ENCODE measurements around the gene EEF1AKMT3.
A peak's percentile ranks its signal among the peaks of the same experiment; 100 is the strongest.

EEF1AKMT3 gene

DNA sequence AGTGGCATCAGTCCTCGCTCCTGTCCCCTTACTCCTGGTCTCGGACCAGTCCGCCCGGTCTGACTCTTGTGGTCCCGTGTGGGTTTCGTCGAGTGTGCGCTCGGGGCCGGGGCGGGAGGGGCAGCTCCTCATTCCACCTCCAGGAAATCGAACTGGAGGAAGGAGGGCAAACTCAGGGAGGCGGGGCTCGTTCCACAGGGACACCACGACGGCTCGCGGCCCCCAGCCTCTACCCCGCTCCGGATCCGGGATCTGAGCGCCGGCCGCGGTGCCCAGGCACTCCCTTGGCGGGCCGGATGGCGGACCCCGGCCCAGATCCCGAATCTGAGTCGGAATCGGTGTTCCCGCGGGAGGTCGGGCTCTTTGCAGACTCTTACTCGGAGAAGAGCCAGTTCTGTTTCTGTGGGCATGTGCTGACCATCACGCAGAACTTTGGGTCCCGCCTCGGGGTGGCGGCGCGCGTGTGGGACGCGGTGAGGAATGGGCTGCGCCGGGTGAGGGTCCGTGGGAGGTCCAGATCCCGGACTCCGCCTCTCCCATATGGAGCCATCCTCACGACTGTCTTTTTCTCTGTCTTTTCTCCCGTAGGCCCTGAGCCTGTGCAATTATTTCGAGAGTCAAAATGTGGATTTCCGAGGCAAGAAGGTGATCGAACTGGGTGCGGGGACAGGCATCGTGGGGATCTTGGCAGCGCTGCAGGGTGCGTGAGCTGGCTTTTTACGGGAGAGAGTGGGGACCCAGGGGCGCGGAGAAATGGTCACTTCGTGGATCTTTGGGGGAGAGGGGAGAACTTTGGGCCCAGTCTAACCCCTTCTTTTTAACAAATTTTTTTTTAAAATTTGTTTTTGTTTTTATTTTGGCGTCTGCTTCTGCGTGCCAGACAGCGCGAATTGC, at the start of gene EEF1AKMT3:
EEF1AKMT3 (plus strand) TSS at position 186 of the 894 bp plus-strand sequence; CDS start at position 297, 111 bp downstream.
- peak within 1 kb of the TSS; percentile 82 to 98 (median 91) for H3K4me2 ChIP-seq
- H3K4me1 ChIP-seq = peaks cover 20 to 64% (median 32%) of the 10 kb centered on the region in 10 experiments
- H3K4me3 ChIP-seq = peak within 1 kb of the TSS; percentile 63 to 80 (median 71)
- peaks cover 18 to 42% (median 33%) of the 10 kb centered on the region in 11 experiments for H3K36me3 ChIP-seq
- peaks cover 11 to 15% (median 12%) of the 10 kb centered on the region in 11 experiments for H3K27me3 ChIP-seq
- no peaks in the 10 kb centered on the region for H3K9me3 ChIP-seq (replicated peaks in 1 of 11)
- peaks cover 0 to 35% (median 2%) of the 10 kb centered on the region in 11 experiments; a peak in 7 of 22 replicates for H4K20me1 ChIP-seq
- no peak for TF ChIP-seq Cebpa-rat (IDR thresholded peaks at IDR 0.05)
- H3K27ac ChIP-seq = peak within 1 kb of the TSS; percentile 68 to 98 (median 88)
- peak within 1 kb of the TSS; percentile 81 to 97 (median 87) for H3K9ac ChIP-seq

DNA sequence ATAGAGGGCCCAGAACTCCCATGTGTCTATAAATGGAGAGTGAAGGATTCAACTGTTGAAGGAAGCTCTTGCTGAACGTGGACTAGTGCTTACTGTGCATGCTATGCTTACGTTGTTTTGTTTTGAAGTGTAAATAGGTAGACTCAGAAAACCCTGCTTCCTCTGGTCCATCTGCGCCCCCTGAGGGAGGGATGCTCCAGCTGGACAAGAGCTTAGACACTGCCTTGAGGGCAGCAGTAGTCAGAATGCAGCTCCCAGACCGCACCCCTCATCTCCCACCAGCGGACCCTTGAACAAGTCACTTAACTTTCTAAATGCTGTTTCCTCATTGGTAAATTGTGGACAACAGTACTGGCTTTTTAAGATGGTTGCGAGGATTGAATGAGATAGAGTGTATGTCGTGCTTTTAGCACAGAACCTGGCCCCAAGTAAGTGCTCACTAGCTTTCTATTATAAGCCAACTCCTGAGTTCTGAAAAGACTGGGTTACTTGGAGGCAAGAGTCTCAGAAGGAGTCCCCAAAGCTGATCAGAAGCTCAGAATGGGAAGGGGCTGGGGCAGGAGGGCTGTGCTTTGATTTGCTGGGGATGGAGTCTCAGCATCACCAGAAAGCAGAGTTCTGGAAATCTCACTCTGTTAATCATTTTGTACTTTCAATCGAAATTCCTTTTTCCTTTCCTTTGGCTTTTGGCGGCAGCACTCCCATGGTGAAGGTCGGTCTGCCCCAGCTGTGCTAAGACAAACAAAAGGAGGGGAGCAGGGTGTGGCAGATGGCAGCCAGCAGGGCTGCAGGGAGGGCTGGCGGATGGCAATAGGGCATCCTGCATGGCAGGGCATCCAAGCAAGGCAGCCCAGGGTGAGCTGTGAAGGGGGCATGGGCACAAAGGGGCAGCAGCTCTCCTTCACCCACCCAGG, 49.4 kb upstream of the EEF1AKMT3 start:
- peaks cover 0 to 7% (median 5%) of the 10 kb centered on the region in 10 experiments; a peak in 10 of 20 replicates for H3K4me1 ChIP-seq
- H3K27ac ChIP-seq = no peak overlapping the region; a peak in 1 of 22 replicates
- H3K27me3 ChIP-seq = no peaks in the 10 kb centered on the region
- H3K4me3 ChIP-seq = no peak overlapping the region
- no peak overlapping the region for H3K4me2 ChIP-seq
- H3K9ac ChIP-seq = no peak overlapping the region
- no peak for TF ChIP-seq Cebpa-rat (IDR thresholded peaks at IDR 0.05)
- H3K36me3 ChIP-seq = peaks cover 64 to 92% (median 67%) of the 10 kb centered on the region in 11 experiments
- H4K20me1 ChIP-seq = peaks cover 0 to 69% (median 5%) of the 10 kb centered on the region in 11 experiments; a peak in 9 of 22 replicates
- H3K9me3 ChIP-seq (replicated peaks in 1 of 11) = peaks cover 0 to 21% (median 13%) of the 10 kb centered on the region in 11 experiments; a peak in 15 of 22 replicates

DNA sequence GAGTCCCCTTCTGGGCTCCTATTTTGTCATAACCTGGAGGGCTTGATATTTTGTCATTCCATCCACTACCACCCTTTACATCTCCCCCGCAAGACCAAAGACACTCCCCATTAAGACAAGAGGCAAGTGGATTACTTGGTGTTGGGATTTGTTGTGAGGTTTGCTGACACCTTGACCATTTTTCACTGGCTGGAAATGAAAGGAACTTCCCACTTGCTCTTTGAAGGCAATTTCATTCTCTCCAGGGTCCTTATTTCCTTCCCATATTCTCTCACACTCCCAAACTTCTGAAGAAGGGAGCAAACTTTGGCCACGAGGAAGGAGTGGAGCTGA, 48.8 kb upstream of the EEF1AKMT3 start:
- peaks cover 0 to 7% (median 5%) of the 10 kb centered on the region in 10 experiments; a peak in 10 of 20 replicates for H3K4me1 ChIP-seq
- peaks cover 59 to 92% (median 65%) of the 10 kb centered on the region in 11 experiments for H3K36me3 ChIP-seq
- no peak overlapping the region for H3K4me3 ChIP-seq
- H4K20me1 ChIP-seq = peaks cover 0 to 72% (median 5%) of the 10 kb centered on the region in 11 experiments; a peak in 9 of 22 replicates
- peaks cover 0 to 21% (median 13%) of the 10 kb centered on the region in 11 experiments; a peak in 15 of 22 replicates for H3K9me3 ChIP-seq (replicated peaks in 1 of 11)
- H3K27ac ChIP-seq = no peak overlapping the region
- H3K4me2 ChIP-seq = no peak overlapping the region
- H3K9ac ChIP-seq = no peak overlapping the region
- H3K27me3 ChIP-seq = no peaks in the 10 kb centered on the region
- TF ChIP-seq Cebpa-rat (IDR thresholded peaks at IDR 0.05) = no peak

DNA sequence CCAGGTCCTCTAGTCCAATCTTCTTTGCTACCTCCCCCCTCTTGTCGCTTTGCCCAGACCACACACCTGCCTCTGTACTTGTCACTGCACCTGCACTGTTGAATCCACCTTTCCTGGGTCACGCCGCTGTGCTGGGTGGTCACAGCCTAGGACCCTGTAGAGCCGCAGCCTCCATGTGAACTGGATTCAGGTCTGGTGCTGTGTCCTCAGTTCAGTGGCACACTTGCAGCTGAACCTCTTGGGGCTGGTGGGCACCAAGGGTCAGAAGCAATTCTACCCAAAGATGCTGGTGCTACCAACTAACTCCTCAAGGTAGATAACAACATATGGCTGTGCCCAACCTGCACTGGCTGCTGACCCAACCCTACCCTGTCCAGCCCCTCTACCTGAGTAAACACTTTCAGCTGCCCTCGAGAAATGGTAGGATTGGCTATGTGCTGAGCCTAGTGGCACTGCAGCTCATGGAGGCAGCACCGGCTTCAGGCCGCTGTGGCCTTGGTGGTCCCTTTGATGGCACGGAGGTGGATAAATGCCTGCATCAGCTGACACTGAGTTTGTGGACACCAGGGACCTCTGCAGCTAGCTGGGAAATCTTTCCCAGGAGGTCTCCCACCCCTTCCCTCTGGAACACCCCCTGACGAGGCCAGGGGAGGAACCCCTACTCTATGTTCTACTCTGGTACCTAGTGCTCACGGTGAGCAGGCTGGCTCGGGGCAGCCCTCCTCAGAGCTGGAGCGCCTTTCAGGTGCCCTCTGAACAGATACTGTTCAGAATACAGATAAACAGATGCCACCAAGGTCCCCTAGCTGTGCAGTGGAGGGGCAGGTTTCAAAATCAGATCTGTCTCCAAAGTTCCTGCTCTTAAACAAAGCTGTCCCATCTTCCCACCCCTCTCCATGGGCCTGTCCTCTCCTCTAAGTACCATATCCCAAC, 48.1 kb upstream of the EEF1AKMT3 start:
- no peak for TF ChIP-seq Cebpa-rat (IDR thresholded peaks at IDR 0.05)
- Histone ChIP-seq H3K4me3 (no peak overlapping the region), H3K27me3 (no peaks in the 10 kb centered on the region), H3K27ac (0 out of 22 replicates have a peak overlapping the region, but pooled peaks of 1 of the 11 experiments have one; percentile 4), H3K36me3 (peaks cover 52 to 90% (median 61%) of the 10 kb centered on the region in 11 experiments), H3K4me2 (no peak overlapping the region; a peak in 1 of 22 replicates), H3K4me1 (peaks cover 0 to 7% (median 5%) of the 10 kb centered on the region in 10 experiments; a peak in 10 of 20 replicates), H3K9me3 (replicated peaks in 1 of 11) (peaks cover 0 to 21% (median 13%) of the 10 kb centered on the region in 11 experiments; a peak in 15 of 22 replicates), H3K9ac (no peak overlapping the region), H4K20me1 (peaks cover 0 to 72% (median 5%) of the 10 kb centered on the region in 11 experiments; a peak in 9 of 22 replicates)

- no peaks in the 10 kb centered on the region for H3K27me3 ChIP-seq
- peaks cover 0 to 65% (median 5%) of the 10 kb centered on the region in 11 experiments; a peak in 9 of 22 replicates for H4K20me1 ChIP-seq
- peaks cover 0 to 21% (median 13%) of the 10 kb centered on the region in 11 experiments; a peak in 15 of 22 replicates for H3K9me3 ChIP-seq (replicated peaks in 1 of 11)
- H3K4me2 ChIP-seq = peak overlapping the region in 1 of 11 experiments; percentile 5; a peak in 1 of 22 replicates
- H3K4me1 ChIP-seq = peaks cover 0 to 7% (median 5%) of the 10 kb centered on the region in 10 experiments; a peak in 10 of 20 replicates
- TF ChIP-seq Cebpa-rat (IDR thresholded peaks at IDR 0.05) = no peak
- H3K36me3 ChIP-seq = peaks cover 51 to 90% (median 61%) of the 10 kb centered on the region in 11 experiments
- H3K27ac ChIP-seq = 0 out of 22 replicates have a peak overlapping the region, but pooled peaks of 1 of the 11 experiments have one; percentile 4
- H3K9ac ChIP-seq = no peak overlapping the region
- no peak overlapping the region for H3K4me3 ChIP-seq
Measured at GRCh38 chr12:57724936-57725740, 47.3 kb upstream of the EEF1AKMT3 start.

DNA sequence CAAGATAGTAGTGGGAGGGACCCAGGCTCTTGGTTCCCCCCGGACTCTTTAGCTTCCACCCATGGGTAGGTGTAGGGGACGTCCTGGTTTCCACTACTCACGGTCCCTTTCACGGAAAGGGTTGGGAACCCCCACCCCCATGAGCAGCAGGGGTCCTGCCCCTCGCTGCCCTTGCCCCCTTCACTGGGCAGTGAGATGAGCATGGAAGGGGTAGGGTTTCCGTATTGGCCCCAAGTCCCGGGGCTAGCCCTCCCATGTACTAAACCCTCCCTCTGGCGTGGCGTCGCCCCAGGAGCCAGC, 46.6 kb upstream of the EEF1AKMT3 start:
- no peak for TF ChIP-seq Cebpa-rat (IDR thresholded peaks at IDR 0.05)
- Histone ChIP-seq H3K27me3 (no peaks in the 10 kb centered on the region), H3K9me3 (replicated peaks in 1 of 11) (peaks cover 0 to 21% (median 13%) of the 10 kb centered on the region in 11 experiments; a peak in 15 of 22 replicates), H4K20me1 (peaks cover 0 to 62% (median 5%) of the 10 kb centered on the region in 11 experiments; a peak in 8 of 22 replicates), H3K9ac (no peak overlapping the region), H3K4me3 (no peak overlapping the region), H3K4me1 (peaks cover 0 to 7% (median 5%) of the 10 kb centered on the region in 10 experiments; a peak in 10 of 20 replicates), H3K27ac (no peak overlapping the region), H3K4me2 (no peak overlapping the region), H3K36me3 (peaks cover 51 to 90% (median 61%) of the 10 kb centered on the region in 11 experiments)

Measured in BLaER1 treated with 17β-estradiol and CSF1 and Interleukin-3, amounts not matched to agents 10 nM and 100 nM (cell line).